K562 (cell line): ENCODE results near the gene CDC45. TPM values are rescaled to one million over a fixed set of nuclear protein-coding genes. Genes with fewer than 3 reads are reported as not detected.

Experiments used
- ARNT ChIP-seq, 2 experiments: fragments of 450-650 bp; IDR thresholded peaks; 2 replicates each; pipeline ENCODE4 v1.6.1; 2016; ENCODE audit warnings: mild to moderate bottlenecking in 1 of 2
- CTBP1 ChIP-seq: fragments of 450-650 bp; IDR thresholded peaks from 2 replicates; pipeline ENCODE4 v1.6.1; 2016; ENCODE audit warnings: borderline replicate concordance
- DMBX1 ChIP-seq: fragments of 250-450 bp; sonication (Bioruptor Pico); IDR thresholded peaks from 2 replicates; pipeline ENCODE4 v1.8.0; 2022; ENCODE audit warnings: inconsistent platforms, mild to moderate bottlenecking, moderate library complexity, borderline replicate concordance
- EGR1 ChIP-seq: fragments of 450-650 bp; conservative IDR thresholded peaks from 2 replicates; pipeline ENCODE4 v1.6.1; 2017; ENCODE audit warnings: mild to moderate bottlenecking
- EP300 ChIP-seq: IDR thresholded peaks from 2 replicates; pipeline ENCODE4 v1.6.1; 2012; ENCODE audit warnings: low read length, improper control_type of control experiment
- ESRRB ChIP-seq: fragments of 250-450 bp; sonication (Bioruptor Pico); IDR thresholded peaks from 2 replicates; pipeline ENCODE4 v1.5.0; 2020; ENCODE audit warnings: mild to moderate bottlenecking, moderate library complexity, borderline replicate concordance
- FOXA1 ChIP-seq: fragments of 450-650 bp; IDR thresholded peaks from 2 replicates; pipeline ENCODE4 v1.6.1; 2016; ENCODE audit warnings: mild to moderate bottlenecking, borderline replicate concordance
- HES1 ChIP-seq: fragments of 450-650 bp; IDR thresholded peaks from 2 replicates; pipeline ENCODE4 v1.6.1; 2016; ENCODE audit warnings: low read depth, mild to moderate bottlenecking, moderate library complexity
- MAZ ChIP-seq, 2 experiments: fragments of 450-650 bp in 1 of 2; sonication (generic) in 1 of 2; formaldehyde crosslinking; IDR thresholded peaks in 1 of 2; conservative IDR thresholded peaks in 1 of 2; 2 replicates each; pipeline versions ENCODE4 v1.4.0 to v1.5.0; 2020; ENCODE audit warnings: mild to moderate bottlenecking in 1 of 2, missing genetic modification reagents in 1 of 2
- MECOM ChIP-seq: fragments of 250-450 bp; sonication (Bioruptor Pico); IDR thresholded peaks from 2 replicates; pipeline ENCODE4 v1.8.0; 2022; ENCODE audit warnings: inconsistent platforms
- RFX5 ChIP-seq: IDR thresholded peaks from 2 replicates; pipeline ENCODE4 v1.6.1; 2011; ENCODE audit warnings: low read depth, mild to moderate bottlenecking, improper control_type of control experiment, low read length
- SMC3 ChIP-seq: conservative IDR thresholded peaks from 2 replicates; pipeline ENCODE4 v1.6.1; 2011; ENCODE audit warnings: low read depth, low read length, improper control_type of control experiment; ENCODE audit not compliant: insufficient read depth
- TARDBP ChIP-seq: fragments of 450-650 bp; IDR thresholded peaks from 2 replicates; pipeline ENCODE4 v1.6.1; 2016
- TRIM24 ChIP-seq, 2 experiments: fragments of 450-650 bp; IDR thresholded peaks; 2 replicates each; pipeline ENCODE4 v1.6.1; 2016
- XRCC4 ChIP-seq: IDR thresholded peaks from one replicate; pipeline ENCODE4 v1.6.1; 2011; ENCODE audit not compliant: insufficient read depth, insufficient read length; ENCODE audit errors: extremely low read depth
- XRCC5 ChIP-seq: fragments of 200-400 bp; formaldehyde crosslinking; IDR thresholded peaks from 2 replicates; pipeline ENCODE4 v1.6.1; 2017; ENCODE audit warnings: low read depth, mild to moderate bottlenecking, low read length
- ZBTB9 ChIP-seq: fragments of 450-650 bp; formaldehyde crosslinking; IDR thresholded peaks from 2 replicates; pipeline ENCODE4 v1.4.0; 2020; ENCODE audit warnings: mild to moderate bottlenecking, moderate library complexity
- ZFP36 ChIP-seq: fragments of 150-350 bp; IDR thresholded peaks from 2 replicates; pipeline ENCODE4 v1.6.1; 2018; ENCODE audit warnings: low read length, low read depth; ENCODE audit not compliant: partially characterized antibody
- ZNF224 ChIP-seq: sonication (generic); formaldehyde crosslinking; IDR thresholded peaks from 2 replicates; pipeline ENCODE4 v1.8.0; 2022; ENCODE audit warnings: mild to moderate bottlenecking, missing genetic modification reagents
- ZNF507 ChIP-seq: conservative IDR thresholded peaks from 2 replicates; pipeline ENCODE4 v1.6.1; 2017; ENCODE audit warnings: missing genetic modification characterization, missing compliant biosample characterization
- ZNF75A ChIP-seq: fragments of 450-650 bp; formaldehyde crosslinking; IDR thresholded peaks from 2 replicates; pipeline ENCODE4 v1.4.0; 2020; ENCODE audit warnings: mild to moderate bottlenecking
- polyA plus RNA-seq, 8 experiments: library from polyadenylated mRNA; depleted of rRNA in 4 of 8; stranded (reverse) in 5 of 8; unstranded in 3 of 8; fragments of >200 nt; fragmentation: Nextera tagmentation in 2 of 8; fragmentation: Illumina TruSeq in 1 of 8; extraction: Ambion mirVana in 2 of 8; extraction: Trizol in 1 of 8; gene quantifications; 2 replicates each; pipeline versions ENCODE4 v1.2.1 to v1.2.3, GENCODE V29; 2011 to 2014; ENCODE audit warnings: inconsistent platforms in 1 of 8, missing spikeins in 1 of 8
- total RNA-seq, 7 experiments: library from RNA; depleted of rRNA in 6 of 7; stranded (reverse); fragments of >200 nt in 6 of 7; fragmentation: Illumina TruSeq in 2 of 7; extraction: Trizol in 2 of 7; gene quantifications; 2 replicates each; pipeline versions ENCODE4 v1.2.1 to v1.2.3, GENCODE V29; 2011 to 2021; ENCODE audit warnings: low replicate concordance in 1 of 7
- TF ChIP-seq, protein P1 (sequence below), 3 experiments: fragments of 200-800 bp in 1 of 3; sonication (Bioruptor generic) in 1 of 3; sonication (generic) in 1 of 3; formaldehyde crosslinking in 1 of 3; IDR thresholded peaks; 2 replicates each; pipeline versions ENCODE4 v1.6.1 to v1.8.0; 2016 to 2022; ENCODE audit warnings: mild to moderate bottlenecking in 2 of 3, missing compliant biosample characterization in 2 of 3, missing genetic modification characterization in 2 of 3, missing genetic modification reagents in 1 of 3
- TF ChIP-seq, protein P2 (sequence below): fragments of 450-650 bp; IDR thresholded peaks from 2 replicates; pipeline ENCODE4 v1.6.1; 2016; ENCODE audit warnings: mild to moderate bottlenecking

The CDC45 gene
- total and polyA plus RNA-seq, 9 of the 15 experiments (the other 6 are each of a cell fraction or from before 2014, with no cell fraction given) = 251 to 580 (median 410) TPM

DNA sequence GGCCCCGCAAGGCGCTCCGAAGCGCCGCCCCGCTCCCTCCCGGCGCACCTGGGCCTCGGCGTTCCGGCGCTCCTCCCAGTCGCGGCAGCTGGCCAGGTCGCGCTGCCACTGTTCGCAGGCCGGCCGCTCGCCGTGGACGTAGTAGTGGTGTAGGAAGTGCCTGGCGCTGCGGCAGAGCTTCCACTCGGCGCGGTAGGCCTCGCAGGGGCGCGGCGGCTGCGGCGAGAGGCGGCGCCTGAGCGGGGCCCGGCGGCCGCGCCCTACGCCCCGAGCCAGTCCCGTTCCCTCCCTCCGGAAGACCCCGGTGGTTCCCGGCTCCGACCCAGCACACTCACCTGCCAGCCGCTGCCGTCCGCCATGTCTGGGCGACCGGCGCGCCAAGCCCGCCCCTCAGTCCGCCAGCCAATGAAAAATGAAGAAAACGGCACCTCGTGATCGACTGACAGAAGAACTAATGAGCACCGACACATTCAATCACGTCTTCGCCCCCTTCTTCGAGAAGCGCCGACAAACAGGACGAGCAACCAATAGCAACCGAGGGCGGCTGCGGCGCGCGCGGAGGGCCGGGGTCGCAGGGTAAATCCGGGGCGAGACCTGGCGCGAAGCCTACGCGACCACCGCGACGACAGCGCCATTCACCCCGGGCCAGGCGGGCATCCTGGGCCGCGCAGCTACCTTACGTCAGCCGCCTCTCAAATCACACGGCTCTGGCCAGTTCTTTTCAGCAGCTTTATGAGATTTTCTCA lies 32.2 kb upstream of the CDC45 start, which contains the start of gene C22orf39 (continued):
- TF ChIP-seq TRIM24 (IDR thresholded peaks at IDR 0.05) (no peak), ARNT (IDR thresholded peaks at IDR 0.05) (no peak), MAZ (CRISPR knock-in tag; conservative IDR thresholded peaks at IDR 0.05 in 1 of 2, IDR thresholded peaks at IDR 0.05 in 1 of 2) (peak; percentile 88 to 91), FOXA1 (no peak), RFX5 (no peak), XRCC4 (no peak), ZFP36 (no peak), EGR1 (peak; percentile 83), TARDBP (peak; percentile 92), DMBX1 (CRISPR knock-in tag) (peak; percentile 76; the same call in 1 of the 2 replicates), ZNF75A (CRISPR knock-in tag) (0 out of 2 replicates have a peak, but pooled peaks have one; percentile 25), EP300 (0 out of 2 replicates have a peak, but pooled peaks have one; percentile 14), XRCC5 (0 out of 2 replicates have a peak, but pooled peaks have one; percentile 49), CTBP1 (peak; percentile 98), HES1 (peak; percentile 15; the same call in 1 of the 2 replicates), ESRRB (CRISPR knock-in tag) (no peak), ZNF507 (no peak), SMC3 (no peak), ZBTB9 (CRISPR knock-in tag) (peak; percentile 94), MECOM (CRISPR knock-in tag) (no peak), ZNF224 (CRISPR knock-in tag) (no peak)
- TF ChIP-seq, protein P1, sequence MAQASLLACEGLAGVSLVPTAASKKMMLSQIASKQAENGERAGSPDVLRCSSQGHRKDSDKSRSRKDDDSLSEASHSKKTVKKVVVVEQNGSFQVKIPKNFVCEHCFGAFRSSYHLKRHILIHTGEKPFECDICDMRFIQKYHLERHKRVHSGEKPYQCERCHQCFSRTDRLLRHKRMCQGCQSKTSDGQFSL (CRISPR knock-in tag; IDR thresholded peaks at IDR 0.05) = no peak
- TF ChIP-seq, protein P1 (tag; IDR thresholded peaks at IDR 0.05) = no peak
- TF ChIP-seq, protein P2, sequence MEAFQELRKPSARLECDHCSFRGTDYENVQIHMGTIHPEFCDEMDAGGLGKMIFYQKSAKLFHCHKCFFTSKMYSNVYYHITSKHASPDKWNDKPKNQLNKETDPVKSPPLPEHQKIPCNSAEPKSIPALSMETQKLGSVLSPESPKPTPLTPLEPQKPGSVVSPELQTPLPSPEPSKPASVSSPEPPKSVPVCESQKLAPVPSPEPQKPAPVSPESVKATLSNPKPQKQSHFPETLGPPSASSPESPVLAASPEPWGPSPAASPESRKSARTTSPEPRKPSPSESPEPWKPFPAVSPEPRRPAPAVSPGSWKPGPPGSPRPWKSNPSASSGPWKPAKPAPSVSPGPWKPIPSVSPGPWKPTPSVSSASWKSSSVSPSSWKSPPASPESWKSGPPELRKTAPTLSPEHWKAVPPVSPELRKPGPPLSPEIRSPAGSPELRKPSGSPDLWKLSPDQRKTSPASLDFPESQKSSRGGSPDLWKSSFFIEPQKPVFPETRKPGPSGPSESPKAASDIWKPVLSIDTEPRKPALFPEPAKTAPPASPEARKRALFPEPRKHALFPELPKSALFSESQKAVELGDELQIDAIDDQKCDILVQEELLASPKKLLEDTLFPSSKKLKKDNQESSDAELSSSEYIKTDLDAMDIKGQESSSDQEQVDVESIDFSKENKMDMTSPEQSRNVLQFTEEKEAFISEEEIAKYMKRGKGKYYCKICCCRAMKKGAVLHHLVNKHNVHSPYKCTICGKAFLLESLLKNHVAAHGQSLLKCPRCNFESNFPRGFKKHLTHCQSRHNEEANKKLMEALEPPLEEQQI = no peak
